Measurements from ENCODE around the gene VGLL3. TPM values are rescaled to one million over a fixed set of nuclear protein-coding genes. Genes with fewer than 3 reads are reported as not detected.

VGLL3 gene
- total and polyA plus RNA-seq, 2 donors (not counting 1 experiment from before 2014, with no cell fraction given) = not detected

DNA sequence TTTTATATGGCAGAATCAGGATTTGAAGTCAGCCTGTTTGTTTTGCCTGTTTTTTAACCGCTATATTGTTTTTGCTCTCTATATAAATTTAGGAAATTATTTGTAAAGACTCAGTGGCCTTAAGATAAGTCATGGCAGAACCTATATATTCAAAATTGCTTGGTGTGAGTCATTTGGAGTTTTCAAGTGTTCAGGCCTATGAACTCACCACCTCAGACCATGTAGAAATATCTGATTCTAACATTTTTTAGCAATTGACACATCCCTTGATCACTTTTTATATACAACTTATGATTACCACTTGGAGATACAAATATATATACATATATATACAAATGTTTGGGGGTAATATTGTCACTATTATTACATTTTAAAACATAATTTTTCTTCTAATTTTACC, 95.7 kb downstream of the VGLL3 start:
- no peak overlapping the region for H3K4me2 ChIP-seq (replicated peaks; ENCODE audit: low read depth, low read length, poor library complexity, severe bottlenecking)
- DNase-seq (no peak), ATAC-seq (ENCODE audit: low read depth) (no peak)
- H3K4me1 ChIP-seq (ENCODE audit: control insufficient read depth in 2 of 2, insufficient read depth in 2 of 2, low read length in 2 of 2) = no peaks in the 10 kb centered on the region
- Mint-ChIP-seq H3K4me1 (no peaks in the 10 kb centered on the region), H3K9me3 (ENCODE audit: insufficient read depth) (no peaks in the 10 kb centered on the region), H3K27ac (no peak overlapping the region), H3K4me3 (no peak overlapping the region), H3K27me3 (no peaks in the 10 kb centered on the region)
- no peaks in the 10 kb centered on the region for H3K9me3 ChIP-seq (ENCODE audit: control extremely low read depth in 1 of 3, control insufficient read depth in 2 of 3, insufficient read depth in 1 of 3, low read length in 2 of 3)
- no peak overlapping the region for H3K4me3 ChIP-seq (ENCODE audit: control extremely low read depth in 1 of 5, extremely low read depth in 1 of 5, insufficient read depth in 1 of 5, low read depth in 2 of 5, low read length in 4 of 5)
- TF ChIP-seq, protein P1, sequence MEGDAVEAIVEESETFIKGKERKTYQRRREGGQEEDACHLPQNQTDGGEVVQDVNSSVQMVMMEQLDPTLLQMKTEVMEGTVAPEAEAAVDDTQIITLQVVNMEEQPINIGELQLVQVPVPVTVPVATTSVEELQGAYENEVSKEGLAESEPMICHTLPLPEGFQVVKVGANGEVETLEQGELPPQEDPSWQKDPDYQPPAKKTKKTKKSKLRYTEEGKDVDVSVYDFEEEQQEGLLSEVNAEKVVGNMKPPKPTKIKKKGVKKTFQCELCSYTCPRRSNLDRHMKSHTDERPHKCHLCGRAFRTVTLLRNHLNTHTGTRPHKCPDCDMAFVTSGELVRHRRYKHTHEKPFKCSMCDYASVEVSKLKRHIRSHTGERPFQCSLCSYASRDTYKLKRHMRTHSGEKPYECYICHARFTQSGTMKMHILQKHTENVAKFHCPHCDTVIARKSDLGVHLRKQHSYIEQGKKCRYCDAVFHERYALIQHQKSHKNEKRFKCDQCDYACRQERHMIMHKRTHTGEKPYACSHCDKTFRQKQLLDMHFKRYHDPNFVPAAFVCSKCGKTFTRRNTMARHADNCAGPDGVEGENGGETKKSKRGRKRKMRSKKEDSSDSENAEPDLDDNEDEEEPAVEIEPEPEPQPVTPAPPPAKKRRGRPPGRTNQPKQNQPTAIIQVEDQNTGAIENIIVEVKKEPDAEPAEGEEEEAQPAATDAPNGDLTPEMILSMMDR (IDR thresholded peaks at IDR 0.05) = no peak
- no peak for TF ChIP-seq EZH2 (IDR thresholded peaks at IDR 0.05; ENCODE audit: borderline replicate concordance, insufficient read depth, low read depth, low read length, poor library complexity, severe bottlenecking)
- no peak overlapping the region for H3K27ac ChIP-seq (ENCODE audit: low read length in 2 of 2)
- no peaks in the 10 kb centered on the region for H3K36me3 ChIP-seq (replicated peaks in 1 of 2; ENCODE audit: control extremely low read depth in 1 of 2, control insufficient read depth in 1 of 2, extremely low read depth in 1 of 2, insufficient read depth in 2 of 2, low read length in 1 of 2)
- ChIA-PET CTCF (no interaction called here), POLR2A (no interaction called here)
- no peak overlapping the region for H2AFZ ChIP-seq (ENCODE audit: insufficient read depth, low read depth, low read length, poor library complexity, severe bottlenecking)
- intact Hi-C loops (cut with micrococcal nuclease) = no loop called here
- H4K20me1 ChIP-seq (ENCODE audit: control insufficient read depth, insufficient read depth, low read length, poor library complexity, severe bottlenecking) = no peaks in the 10 kb centered on the region
- no peaks in the 10 kb centered on the region for H3K27me3 ChIP-seq (replicated peaks in 1 of 4; ENCODE audit: control extremely low read depth in 1 of 4, control insufficient read depth in 3 of 4, insufficient read depth in 4 of 4, low read length in 3 of 4)
- no peaks in the 10 kb centered on the region for H3K79me2 ChIP-seq (ENCODE audit: control insufficient read depth, insufficient read depth, low read length)
- no CpG with 5 or more reads among the region's 1 CpG for WGBS (ENCODE audit: insufficient coverage)
- no peak overlapping the region for H3K9ac ChIP-seq (ENCODE audit: low read length)

DNA sequence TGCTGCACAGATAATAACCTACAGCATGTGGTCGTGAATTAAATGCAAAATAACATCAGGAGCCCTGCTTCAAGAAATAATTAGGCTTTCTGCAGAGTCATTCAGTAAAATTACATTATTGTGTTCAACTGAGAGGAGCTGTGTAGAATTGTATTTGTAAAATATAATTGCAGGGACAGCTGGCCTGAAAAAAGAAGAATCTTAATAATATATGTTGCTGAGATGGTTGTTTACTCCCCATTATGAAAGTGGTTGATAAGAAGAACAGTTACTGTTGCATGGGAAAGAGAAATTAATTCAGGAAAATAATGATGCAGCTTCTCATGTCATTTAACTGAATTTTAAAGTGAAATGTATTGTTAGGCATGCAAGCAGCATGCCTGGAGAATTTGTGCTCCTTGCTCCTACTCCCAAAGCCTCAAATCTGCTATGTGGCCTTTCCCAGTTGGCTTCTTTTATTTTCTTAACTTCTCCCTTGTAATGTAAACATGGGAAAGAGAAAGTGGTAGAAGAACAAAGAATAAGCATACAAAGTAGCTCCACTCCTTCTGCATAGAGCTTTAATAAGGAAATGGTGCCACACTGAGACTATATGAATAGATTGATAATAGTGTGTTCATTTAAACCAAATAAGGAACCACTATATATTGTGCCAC, 100.1 kb downstream of the VGLL3 start:
- no peak overlapping the region for H3K4me2 ChIP-seq (replicated peaks; ENCODE audit: low read depth, low read length, poor library complexity, severe bottlenecking)
- no peaks in the 10 kb centered on the region for H3K27me3 ChIP-seq (replicated peaks in 1 of 4; ENCODE audit: control extremely low read depth in 1 of 4, control insufficient read depth in 3 of 4, insufficient read depth in 4 of 4, low read length in 3 of 4)
- no peaks in the 10 kb centered on the region for H3K4me1 ChIP-seq (ENCODE audit: control insufficient read depth in 2 of 2, insufficient read depth in 2 of 2, low read length in 2 of 2)
- H3K27me3 Mint-ChIP-seq = no peaks in the 10 kb centered on the region
- no peaks in the 10 kb centered on the region for H3K79me2 ChIP-seq (ENCODE audit: control insufficient read depth, insufficient read depth, low read length)
- no peak overlapping the region for H3K27ac ChIP-seq (ENCODE audit: low read length in 2 of 2)
- WGBS (ENCODE audit: insufficient coverage) = no CpG with 5 or more reads among the region's 1 CpG
- intact Hi-C loops (cut with micrococcal nuclease) = no loop called here
- CTCF ChIA-PET = no interaction called here
- no peaks in the 10 kb centered on the region for H3K9me3 ChIP-seq (ENCODE audit: control extremely low read depth in 1 of 3, control insufficient read depth in 2 of 3, insufficient read depth in 1 of 3, low read length in 2 of 3)
- H4K20me1 ChIP-seq (ENCODE audit: control insufficient read depth, insufficient read depth, low read length, poor library complexity, severe bottlenecking) = no peaks in the 10 kb centered on the region
- no peak overlapping the region for H3K27ac Mint-ChIP-seq
- no peak overlapping the region for H3K4me3 ChIP-seq (ENCODE audit: control extremely low read depth in 1 of 5, extremely low read depth in 1 of 5, insufficient read depth in 1 of 5, low read depth in 2 of 5, low read length in 4 of 5)
- ATAC-seq (ENCODE audit: low read depth) = no peak
- peaks cover 2% of the 10 kb centered on the region for H3K9me3 Mint-ChIP-seq (ENCODE audit: insufficient read depth)
- no peak overlapping the region for H3K9ac ChIP-seq (ENCODE audit: low read length)
- no peak overlapping the region for H2AFZ ChIP-seq (ENCODE audit: insufficient read depth, low read depth, low read length, poor library complexity, severe bottlenecking)
- TF ChIP-seq EZH2 (IDR thresholded peaks at IDR 0.05; ENCODE audit: borderline replicate concordance, insufficient read depth, low read depth, low read length, poor library complexity, severe bottlenecking) = no peak
- TF ChIP-seq, protein P1 (IDR thresholded peaks at IDR 0.05) = no peak
- no peaks in the 10 kb centered on the region for H3K4me1 Mint-ChIP-seq
- POLR2A ChIA-PET = no interaction called here
- DNase-seq = no peak
- no peak overlapping the region for H3K4me3 Mint-ChIP-seq
- H3K36me3 ChIP-seq (replicated peaks in 1 of 2; ENCODE audit: control extremely low read depth in 1 of 2, control insufficient read depth in 1 of 2, extremely low read depth in 1 of 2, insufficient read depth in 2 of 2, low read length in 1 of 2) = no peaks in the 10 kb centered on the region

Other genes starting within 250 kb of the VGLL3 start
- 22.2 and 25.0 TPM in 2 replicates for gene CHMP2B, start 236.2 kb upstream of the VGLL3 start, total RNA-seq
- gene CHMP2B, start 236.2 kb upstream of the VGLL3 start, polyA plus RNA-seq = 18.4 and 34.5 TPM in 2 replicates